HG02840 (cell line): ENCODE data around the gene LRRK1.

Source experiments
- ATAC-seq: cut with Tn5 transposase; IDR thresholded peaks from one replicate; pipeline ENCODE4 v1.9.1; 2021; ENCODE audit warnings: mild to moderate bottlenecking, moderate library complexity, moderate number of reproducible peaks; ENCODE audit not compliant: unreplicated experiment, low FRiP score

Gene LRRK1

DNA sequence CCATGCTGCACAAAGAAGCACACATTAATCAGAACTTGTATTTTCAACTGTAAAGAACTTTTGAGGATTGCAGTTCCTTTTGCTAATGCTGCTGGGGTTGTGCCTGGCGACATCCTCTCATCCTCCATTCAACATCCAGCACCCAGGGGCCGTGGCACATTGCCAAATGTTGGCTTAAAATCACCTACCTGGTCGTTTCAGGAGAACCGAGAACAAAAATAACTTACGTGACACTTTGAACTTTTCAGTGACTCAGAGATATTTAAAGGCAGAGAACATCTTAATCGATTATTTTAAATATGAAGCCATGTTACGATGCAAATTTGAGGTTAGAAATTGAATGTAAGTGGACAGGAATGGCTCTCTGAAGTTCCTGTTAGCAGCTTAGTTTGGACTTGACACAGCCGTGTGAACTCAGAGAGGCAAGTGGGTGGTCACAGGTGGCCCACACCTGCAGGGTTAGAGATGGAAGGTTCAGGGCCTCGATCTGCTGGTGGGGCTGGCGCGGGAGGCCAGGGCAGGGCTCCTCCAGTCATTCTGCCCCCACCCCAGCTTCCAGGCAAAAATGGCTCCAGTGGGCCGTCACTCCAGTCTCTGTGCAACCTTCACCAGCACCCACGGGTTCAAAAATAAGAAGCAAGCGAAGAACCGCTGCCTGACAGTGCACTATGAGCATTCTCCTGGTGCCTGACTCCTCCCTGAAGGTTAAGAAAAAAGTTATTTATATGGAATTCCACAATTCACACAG lies 12.2 kb downstream of the LRRK1 start:
- peak; percentile 38 for ATAC-seq

DNA sequence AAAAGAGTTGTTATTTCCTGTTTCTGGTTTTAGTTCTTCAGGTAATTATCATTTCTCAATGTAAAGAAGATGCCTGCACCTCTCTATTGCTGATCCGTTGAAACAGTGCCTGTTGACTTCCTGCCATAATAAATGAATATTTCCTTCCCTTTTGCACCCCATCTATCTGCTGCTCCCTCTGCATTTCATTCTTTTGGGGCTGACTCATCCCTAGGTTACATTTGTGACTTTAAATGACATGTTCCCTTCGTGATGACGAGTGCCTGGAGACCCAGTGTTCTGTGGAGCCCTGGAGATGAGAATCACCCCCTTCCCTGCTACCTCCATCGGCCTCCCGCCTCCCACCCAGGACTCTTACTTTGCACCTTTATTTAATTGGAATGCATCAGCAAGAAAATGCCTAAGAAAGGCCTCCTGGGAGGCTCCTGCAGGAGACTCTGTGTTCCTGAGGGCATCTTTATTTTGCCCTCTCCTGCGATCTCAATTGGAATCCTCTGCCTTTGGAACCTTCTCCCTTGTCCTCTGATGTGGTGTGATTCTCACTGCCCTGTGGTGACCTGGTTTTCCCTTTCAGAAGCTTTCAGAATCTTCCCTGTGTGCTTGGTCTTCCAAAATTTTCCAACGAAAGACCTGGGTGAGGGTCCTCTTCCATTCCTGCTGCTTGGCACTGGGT lies 13.7 kb downstream of the LRRK1 start:
- no peak for ATAC-seq

DNA sequence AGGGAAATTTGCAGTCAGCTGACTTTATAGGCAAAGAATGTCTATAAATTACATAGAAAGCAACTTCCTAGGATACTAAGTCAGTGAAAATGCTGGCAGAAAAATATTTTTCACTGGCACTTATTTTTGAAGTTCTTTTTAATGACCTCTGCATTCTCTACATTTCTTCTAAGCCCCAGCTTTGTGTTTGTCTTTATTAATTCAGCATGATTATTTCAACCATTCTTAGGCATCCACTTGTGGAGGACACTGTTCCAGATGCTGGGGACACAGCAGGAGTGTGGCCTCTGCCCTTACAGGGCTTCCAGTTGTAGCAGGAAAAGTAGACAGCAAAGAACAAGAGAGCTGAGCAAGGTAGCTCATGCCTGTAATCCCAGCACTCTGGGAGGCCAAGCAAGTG lies 15.0 kb downstream of the LRRK1 start:
- ATAC-seq = no peak

DNA sequence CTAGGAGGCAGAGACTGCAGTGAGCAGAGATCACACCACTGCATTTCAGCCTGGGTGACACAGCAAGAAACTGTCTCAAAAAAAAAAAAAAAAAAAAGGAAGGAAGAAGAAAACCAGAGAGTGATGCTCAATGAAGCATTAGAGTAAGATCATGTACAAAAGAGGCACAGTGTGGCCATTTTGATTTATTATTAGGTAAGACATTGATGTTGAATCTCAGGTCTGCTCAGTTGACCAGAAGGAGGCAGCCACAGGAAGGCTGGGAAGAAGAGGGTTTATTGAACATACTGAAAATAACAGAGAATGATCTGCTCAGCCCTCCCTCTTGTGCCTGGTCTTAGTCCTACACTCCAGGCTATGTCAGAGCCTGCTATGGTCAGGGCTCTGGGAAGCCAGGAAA lies 15.6 kb downstream of the LRRK1 start:
- ATAC-seq = no peak

DNA sequence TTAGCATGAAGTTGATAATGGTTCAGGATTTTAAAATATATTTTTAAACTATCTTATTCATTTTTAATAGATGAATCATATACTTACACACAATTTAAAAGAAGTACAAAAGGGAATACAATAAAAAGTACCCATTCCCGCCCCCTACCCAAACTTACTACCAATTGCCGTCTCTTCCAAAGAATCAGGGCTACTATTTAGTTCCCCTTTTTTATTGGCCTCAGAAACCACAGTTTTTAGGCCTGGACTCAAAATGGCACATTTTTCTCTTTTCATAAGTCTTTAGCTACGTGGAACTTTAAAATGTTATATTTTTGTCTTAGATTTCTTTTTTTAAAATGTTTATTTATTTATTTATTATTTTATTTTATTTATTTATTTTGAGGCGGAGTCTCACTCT lies 18.0 kb downstream of the LRRK1 start:
- no peak for ATAC-seq

DNA sequence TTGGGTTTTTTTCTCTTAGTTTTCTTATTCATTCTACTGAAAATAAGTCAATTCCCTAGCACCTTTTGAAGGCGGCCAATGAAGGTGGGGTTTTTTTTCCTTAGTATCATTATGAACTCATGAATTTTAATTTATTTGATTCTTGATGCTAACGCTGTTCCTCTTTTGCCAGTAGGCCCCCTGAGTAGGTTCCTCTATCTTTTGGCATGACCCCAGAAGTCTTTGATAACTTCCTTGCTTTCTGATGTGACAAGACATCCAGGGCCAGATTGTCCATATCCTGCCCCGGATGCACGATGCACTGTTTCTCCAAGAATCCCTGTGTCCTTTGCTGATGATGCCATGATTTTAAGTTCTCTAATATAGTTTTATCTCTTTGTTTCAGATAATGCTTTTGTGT lies 20.6 kb downstream of the LRRK1 start:
- ATAC-seq = no peak

DNA sequence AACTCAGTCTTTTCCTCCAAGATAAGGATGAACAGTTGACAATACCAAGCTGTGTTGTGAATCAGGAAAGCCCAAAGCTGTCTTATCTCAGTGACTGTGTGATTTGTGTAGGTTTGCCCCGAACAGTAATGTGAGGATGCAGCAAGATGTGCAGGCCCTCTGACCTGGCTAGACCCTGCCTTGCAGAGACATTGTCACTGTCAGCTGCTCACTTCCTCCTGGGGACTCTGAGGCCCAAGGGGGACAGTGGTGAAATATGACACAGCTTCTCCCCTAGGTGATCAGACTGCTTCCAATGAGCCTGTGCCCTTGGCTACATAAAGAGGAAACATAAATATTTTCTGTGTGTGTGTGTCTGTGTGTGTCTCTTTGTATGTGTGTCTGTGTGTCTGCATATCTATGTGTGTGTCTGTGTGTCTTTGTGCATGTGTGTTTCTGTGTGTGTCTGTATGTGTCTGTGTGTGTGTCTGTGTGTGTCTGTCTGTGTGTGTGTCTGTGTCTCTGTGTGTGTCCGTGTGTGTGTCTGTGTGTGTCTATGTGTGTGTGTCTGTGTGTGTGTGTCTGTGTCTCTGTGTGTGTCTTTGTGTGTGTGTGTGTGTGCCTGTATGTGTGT lies 21.7 kb downstream of the LRRK1 start:
- ATAC-seq = peak; percentile 56

DNA sequence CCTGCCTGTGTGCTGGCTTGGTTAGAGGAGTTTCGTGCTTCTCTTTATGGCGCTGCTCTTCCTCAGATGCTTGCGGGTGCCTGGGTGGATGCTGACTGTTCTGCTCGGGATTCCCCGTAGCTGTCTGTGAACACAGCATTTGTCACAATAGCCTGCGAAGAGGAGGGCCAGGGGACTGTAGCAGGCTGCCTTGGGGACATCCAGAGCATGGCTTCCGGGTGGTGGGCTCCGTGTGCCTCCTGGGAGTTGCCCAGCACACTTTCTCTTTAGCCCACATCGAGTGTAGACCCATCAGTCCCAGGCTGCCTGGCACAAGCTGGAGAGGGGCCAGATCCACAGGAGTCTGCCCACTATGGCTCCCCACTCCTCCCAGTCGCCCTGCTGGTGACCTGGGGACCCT lies 22.4 kb downstream of the LRRK1 start:
- ATAC-seq = no peak

DNA sequence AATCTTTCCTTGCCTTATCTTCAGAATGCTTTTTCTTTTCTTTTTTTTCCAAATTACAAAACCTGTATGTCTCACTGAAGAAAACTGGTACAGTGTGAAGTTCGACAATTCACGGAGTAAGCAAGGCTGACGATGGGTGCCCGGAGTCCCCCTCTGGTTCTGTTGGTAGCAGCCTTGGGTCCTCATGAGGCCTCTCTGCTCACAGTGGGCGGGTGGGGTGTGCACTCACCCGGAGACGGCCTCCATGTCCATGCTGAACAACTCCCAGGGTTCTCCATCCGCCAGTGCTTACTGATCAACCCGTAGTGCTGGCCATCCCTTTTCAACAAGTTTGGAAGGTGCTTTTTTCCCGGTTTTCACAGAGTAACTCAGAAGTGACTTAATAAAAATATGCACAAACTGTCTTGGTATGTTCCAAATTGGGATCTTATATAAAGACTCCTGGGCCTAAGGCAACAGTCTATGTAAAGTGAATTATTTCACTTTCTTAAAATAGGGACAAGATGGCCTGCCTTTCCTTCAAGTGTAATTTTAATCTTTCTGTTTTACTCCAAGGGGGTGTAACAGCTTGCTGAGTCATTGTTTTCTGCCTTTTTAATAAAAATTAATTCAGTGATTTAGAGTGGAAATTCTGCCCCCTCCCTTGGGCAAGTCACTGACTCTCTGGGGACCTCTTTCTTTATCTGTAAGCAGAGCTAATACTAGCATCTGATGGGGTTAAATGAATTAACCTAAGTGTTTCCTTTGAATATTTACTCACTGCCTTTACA lies 23.7 kb downstream of the LRRK1 start:
- ATAC-seq = no peak

DNA sequence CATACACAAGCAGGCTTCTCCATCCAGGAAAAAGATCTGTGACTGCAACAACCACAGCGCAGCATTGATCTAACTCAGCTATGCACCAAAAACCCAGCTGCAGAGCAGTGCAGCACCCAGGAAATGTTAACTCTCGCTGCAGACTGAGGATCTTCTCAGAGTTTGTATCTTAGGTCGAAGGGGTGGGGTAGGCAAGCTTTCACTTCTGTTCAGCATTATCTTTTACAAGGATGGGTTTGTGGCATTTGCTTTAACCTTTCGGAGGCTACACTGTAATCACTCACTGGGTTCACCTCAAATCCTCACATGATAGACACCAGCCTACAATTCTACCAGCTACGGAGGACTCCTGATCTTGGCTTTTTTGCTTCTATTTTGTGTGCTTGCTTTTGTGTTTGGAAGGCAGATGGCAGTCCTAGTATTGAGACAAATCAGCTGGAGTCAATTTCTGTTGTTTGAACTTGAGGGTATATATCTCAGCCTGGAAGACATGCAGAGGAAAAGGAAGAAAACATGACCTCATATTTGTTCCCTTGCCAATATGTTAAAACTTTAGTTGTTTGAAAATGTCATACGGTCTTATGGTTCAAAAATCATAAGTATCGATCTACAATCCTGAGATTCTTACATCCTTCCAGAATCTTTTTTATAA lies 25.2 kb downstream of the LRRK1 start:
- ATAC-seq = no peak

DNA sequence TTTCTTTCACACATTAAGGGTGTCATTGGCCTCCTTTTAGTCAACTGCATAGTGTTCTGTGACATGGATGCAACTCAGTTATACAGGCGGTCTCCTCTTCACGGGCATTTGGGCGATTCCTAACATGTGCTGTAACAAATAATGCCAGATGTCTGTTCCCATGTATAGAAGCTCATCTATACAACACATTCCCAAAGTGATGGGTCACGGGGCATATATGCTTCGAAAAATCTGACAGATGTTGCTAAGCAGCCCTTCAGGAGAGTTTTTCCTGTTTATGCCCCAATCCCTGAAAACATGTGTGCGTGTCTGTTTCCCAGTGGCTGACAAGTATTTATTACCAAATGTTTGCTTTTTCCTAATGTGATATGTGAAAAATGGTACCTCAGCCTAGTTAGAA lies 25.8 kb downstream of the LRRK1 start:
- ATAC-seq = no peak

DNA sequence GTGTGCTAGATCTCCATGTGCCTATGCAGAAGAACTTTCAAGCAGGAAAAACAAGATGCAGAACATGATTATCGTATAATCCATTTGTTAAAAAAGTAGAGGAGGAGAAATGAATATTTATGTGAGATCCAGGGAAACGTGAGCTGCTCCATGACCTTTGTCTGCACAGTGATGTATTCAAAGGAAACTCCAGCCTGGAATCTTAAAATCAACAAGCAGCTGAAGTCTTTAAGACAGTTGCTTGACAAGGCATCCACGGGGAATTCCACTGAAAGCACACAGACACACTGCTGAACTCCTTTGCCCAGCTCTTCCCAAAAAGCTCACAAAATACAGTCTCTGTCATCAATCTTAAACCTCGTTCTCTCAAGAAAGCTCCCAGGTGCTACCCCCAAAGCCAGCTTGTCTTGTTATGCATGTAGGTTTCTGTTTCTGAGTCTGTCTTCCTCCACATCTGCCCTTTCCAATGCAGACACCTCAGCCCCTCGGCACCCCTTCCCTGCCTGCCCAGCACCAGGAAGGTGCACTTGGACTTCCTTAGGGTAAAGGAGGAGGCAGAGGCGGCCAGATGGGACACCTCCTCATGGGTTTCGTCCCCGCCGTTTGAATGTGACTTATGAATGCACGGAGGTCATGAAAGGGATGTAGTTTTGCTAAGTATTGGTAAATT lies 28.7 kb downstream of the LRRK1 start:
- ATAC-seq = peak; percentile 58

DNA sequence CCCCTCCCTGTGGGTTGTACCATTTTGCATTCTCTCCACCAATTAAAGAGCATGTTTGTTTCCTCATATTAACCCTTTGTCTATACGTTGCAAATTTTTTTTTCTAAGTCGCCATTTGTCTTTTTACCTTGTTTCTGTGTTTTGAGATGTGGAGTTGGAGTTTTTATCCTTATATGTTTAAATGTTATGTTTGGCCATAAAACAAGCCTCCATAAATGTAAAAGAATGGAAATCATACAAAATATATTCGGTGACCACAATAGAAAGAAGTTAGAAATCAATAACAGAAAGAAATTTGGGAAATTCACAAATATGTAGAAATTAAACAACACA lies 29.2 kb downstream of the LRRK1 start:
- peak; percentile 46 for ATAC-seq

DNA sequence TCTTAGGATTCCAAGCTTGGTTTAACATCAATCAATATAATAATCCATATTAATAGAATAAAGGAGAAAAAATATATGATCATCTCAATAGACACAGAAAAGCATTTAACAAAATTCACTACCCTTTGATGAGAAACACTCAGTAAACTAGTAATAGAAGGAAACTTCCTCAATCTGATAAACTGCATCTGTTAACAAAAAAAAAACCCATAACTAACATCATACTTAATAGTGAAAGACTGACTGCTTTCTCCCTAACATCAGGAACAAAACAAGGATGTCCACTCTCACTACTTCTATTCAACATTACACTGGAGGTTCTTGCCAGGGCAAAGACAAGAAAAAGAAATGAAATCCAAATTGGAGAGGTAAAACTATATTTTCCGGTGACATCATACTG lies 30.5 kb downstream of the LRRK1 start:
- no peak for ATAC-seq

DNA sequence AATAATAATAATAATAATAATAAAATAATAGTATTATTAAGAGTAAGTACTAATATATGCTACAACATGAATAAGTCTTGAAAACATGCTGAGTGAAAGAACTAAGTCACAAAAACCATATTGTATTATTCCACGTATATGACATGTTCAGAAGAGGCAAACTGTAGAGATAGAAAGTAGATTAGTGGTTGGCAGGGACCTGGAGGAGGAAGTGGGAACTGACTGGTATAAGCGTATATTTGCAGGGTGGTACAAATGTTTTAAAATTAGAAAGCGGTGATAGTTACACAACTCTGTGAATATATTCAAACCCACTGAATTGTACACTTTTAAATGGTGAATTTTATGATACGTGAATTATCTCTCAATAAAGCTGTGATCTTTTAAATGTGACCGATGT lies 32.8 kb downstream of the LRRK1 start:
- ATAC-seq = no peak

DNA sequence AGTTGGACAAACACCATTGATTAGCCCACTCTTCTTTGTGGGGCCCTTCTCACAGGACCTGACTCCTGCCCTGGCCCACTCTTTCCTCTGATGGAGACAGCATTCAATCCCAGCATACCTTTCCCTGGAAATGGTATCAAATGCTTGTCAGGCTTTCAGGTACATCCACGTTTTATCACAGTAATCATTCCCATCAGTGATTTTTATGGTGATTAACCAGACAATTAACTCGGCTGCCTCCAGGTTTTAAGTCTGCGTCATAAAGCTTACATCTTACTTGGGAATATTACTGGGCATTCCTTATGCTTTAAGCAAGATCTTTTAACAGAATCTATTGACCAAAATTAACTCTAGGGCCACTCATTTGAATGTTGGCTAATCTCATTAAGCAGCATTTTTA lies 33.4 kb downstream of the LRRK1 start:
- ATAC-seq = no peak

DNA sequence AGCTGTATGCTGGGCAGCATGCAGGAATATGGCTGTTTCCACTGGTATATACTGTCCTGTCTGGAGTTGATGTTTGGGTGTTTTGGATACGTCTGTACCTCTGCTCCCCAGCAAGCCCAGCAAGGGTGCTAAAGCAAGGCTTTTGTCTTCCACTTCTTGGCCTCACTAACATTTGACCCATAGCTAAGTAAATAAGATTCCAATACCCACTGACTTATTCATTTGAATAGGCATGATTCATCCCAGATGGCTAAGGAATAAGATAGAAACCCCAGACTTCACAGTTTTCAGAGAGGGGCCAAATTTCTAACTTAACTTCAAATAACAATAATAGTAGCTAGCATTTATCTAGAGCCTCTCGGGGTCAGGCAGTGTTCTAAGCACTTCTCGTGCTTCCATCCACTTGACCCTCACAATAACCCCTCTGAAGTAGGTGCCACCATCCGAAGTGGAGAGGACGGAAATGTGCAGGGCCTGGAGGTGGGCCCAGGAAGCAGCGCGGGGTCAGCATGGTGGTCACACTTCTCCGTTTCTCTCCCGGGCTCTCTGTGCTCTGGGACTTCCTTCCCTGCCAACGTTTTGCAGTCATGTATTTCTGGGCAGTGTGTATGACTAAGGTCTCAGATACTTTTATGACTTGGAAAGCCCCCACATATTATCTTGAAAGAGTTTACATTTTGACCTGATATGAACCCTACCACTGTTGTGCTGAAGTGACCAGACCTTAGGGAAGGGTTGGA lies 39.3 kb downstream of the LRRK1 start:
- no peak for ATAC-seq

DNA sequence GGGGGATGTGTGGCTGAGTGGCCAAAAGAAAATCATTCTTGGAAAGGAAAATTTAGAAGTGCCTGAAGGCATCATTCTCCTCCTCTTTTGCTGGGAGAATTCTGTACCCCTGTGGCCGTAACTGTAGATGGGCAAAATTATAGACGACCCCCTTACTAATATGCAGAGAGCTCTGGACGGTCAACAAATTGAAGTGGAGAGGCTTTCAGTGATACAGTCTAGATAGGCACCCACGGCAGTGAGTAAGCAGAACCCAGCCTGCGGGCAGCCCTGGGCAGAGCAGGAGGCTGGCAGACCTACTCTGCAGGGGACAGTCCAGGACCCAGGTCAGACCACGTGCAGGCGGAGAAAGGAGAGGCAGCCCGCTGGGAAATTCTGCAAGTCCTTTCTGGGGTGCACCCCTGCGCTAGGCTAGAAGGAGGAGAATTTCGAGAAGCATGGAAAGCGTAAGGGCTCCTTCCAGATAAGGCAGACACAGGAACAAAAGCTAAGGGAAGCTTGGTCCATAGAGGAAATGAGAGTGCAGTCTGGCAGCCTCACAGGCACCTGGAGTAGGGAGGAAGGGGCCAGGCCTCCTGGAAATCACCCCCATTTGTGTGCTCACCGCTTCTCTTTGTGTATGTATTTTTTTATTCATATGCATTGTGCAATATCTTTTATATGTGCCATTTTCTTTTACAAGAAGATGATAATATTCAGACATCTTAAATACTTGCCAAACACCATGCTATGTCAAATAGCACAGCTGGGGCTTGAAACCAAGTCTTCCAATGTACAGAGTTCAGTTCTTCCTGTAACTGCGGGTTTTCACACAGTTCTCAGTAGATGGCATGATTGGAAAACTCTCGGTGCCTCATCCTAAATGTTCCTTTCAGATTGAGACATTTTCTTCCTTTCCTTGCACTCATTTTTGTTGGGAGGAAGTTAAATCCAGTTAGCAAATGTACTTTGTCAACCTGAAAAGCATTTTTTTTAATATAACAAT lies 40.2 kb downstream of the LRRK1 start:
- ATAC-seq = no peak
